Heart right ventricle (tissue), 16 donors: Measurements from ENCODE around the gene TMEM204. TPM values are rescaled to one million over a fixed set of nuclear protein-coding genes. Genes with fewer than 3 reads are reported as not detected.

Experiments
- ATAC-seq, 8 donors: fragments of 200-7000 bp; cut with Tn5 transposase; one replicate each; pipeline ENCODE4 v1.9.1; 2020; ENCODE audit warnings: mild to moderate bottlenecking in 8 of 8, moderate library complexity in 8 of 8, moderate number of reproducible peaks in 1 of 8
- DNase-seq, 2 donors: peaks; one replicate each; pipeline ENCODE4 v3.0.0-alpha.2; 2020
- H3K27ac ChIP-seq, 10 donors: fragments of 200-600 bp; sonication (generic) in 2 of 10; one replicate each; pipeline versions ENCODE4 v1.5.0 to v1.8.0; 2020 to 2022; ENCODE audit warnings: mild to moderate bottlenecking in 3 of 10
- H3K27me3 ChIP-seq, 7 donors: fragments of 200-600 bp; one replicate each; pipeline ENCODE4 v1.8.0; 2021 to 2022; ENCODE audit warnings: mild to moderate bottlenecking in 2 of 7
- H3K36me3 ChIP-seq, 9 donors: fragments of 200-600 bp; sonication (generic) in 1 of 9; one replicate each; pipeline versions ENCODE4 v1.5.0 to v1.8.0; 2020 to 2022; ENCODE audit warnings: mild to moderate bottlenecking in 2 of 9
- H3K4me1 ChIP-seq, 9 donors: fragments of 200-600 bp; sonication (generic) in 1 of 9; one replicate each; pipeline versions ENCODE4 v1.5.0 to v1.8.0; 2020 to 2022; ENCODE audit warnings: mild to moderate bottlenecking in 4 of 9
- H3K4me3 ChIP-seq, 10 donors: fragments of 200-600 bp; sonication (generic) in 2 of 10; one replicate each; pipeline versions ENCODE4 v1.5.0 to v1.8.0; 2020 to 2022; ENCODE audit warnings: mild to moderate bottlenecking in 7 of 10, moderate library complexity in 2 of 10
- H3K9me3 ChIP-seq, 11 donors: fragments of 200-600 bp in 10 of 11; sonication (generic) in 2 of 11; one replicate each; pipeline versions ENCODE4 v1.5.0 to v1.8.0; 2013 to 2022; ENCODE audit warnings: mild to moderate bottlenecking in 2 of 11, control low read depth in 1 of 11, moderate library complexity in 1 of 11
- WGBS, 2 donors: extraction: QIAGEN DNeasy Blood & Tissue Kit; methylation state at CpG; one replicate each; pipeline ENCODE4 v1.1.7; 2013; ENCODE audit warnings: inconsistent platforms in 1 of 2; 5-methylcytosine and 5-hydroxymethylcytosine counted together
- intact Hi-C, 10 donors: fragments of 100-400 bp; cut with DNase I; formaldehyde crosslinking; loops; one replicate each; pipeline versions ENCODE4 v1.11.1 to v1.14.2; 2022
- polyA plus RNA-seq, 2 donors: library from polyadenylated mRNA; stranded (reverse); fragments of 200-250 nt; gene quantifications; one replicate each; pipeline ENCODE4 v1.2.3, GENCODE V29; 2013
- total RNA-seq, 10 donors: library from RNA; stranded (reverse); fragmentation: NEBNext Ultra II Directional in 3 of 10; extraction: Animal tissue kit (Norgen Biotek cat#: 25700) in 3 of 10; gene quantifications; one replicate each; pipeline versions ENCODE4 v1.2.1 to v1.2.4, GENCODE V29; 2021 to 2023
- TF ChIP-seq, protein P1 (sequence below), 9 donors: fragments of 200-600 bp; sonication (generic) in 2 of 9; IDR thresholded peaks; one replicate each; pipeline versions ENCODE4 v1.5.0 to v1.8.0; 2021 to 2022; ENCODE audit warnings: antibody characterized with exemption in 9 of 9, mild to moderate bottlenecking in 5 of 9, moderate library complexity in 1 of 9
- donor health status: Arrhythmogenic right ventricular cardiomyopathy.
- donor health status: ischemic (EF 13 %, LVEDD 7.1; RV severe dilation, severe dysfunction).
- donor health status: healthy with polysubstance abuse.
- donor health status: DM: no; HTN: yes; CAD: no.
- donor health status: DM: no; HTN: no; CAD: no.
- donor health status: ischemic (EF 25% LVEDD 6.9; RV normal size, moderate dysfunction).
- donor health status: ischemic (EF 25% LVEDD 5.7; RV mildly dilated, moderate dysfunction).
- donor health status: healthy.
- donor health status: DM: yes; HTN: yes; CAD: no.
- donor health status: Ischemic cardiomyopathy.
- donor health status: ischemic (EF 35%, LVEDD 5.7; RV mildly dilated, moderate dysfunction).
- donor health status: nonischemic (EF 11% LVEDD 7.7; RV severe dilation, severe dysfunction).
- donor health status: DM: yes; HTN: yes; CAD: no.
- donor health status: PGD.
- donor health status: ischemic (EF 29% LVEDD 5.4; RV normal size, mild dysfunction).
- donor health status: nonischemic (EF 23%, LVEDD 6.1; RV moderate dilation, normal function).

The TMEM204 gene
- total and polyA plus RNA-seq, 12 donors = 10.7 to 49.9 (median 19.8) TPM

DNA sequence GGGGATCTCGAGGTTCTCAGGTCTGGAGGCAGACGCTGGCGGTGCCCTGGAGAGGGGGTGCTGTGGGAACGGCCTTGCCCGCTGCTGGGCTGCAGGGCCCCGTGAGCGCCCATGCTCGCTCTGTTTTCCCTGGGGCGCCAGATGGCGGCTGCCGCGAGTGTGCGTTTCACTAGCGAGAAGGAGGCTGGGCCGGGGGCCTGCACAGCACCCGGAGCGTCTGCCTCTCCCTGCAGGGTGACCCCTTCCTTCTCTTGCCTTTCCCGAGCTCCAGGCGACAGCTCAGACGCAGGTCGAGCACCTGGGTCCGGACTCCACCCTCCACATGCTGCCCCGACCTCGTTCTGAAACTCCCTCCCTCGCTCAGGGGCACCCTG, 37.6 kb upstream of the TMEM204 start:
- Histone ChIP-seq H3K4me1 (peaks cover 9 to 31% (median 25%) of the 10 kb centered on the region in 9 donors), H3K9me3 (no peaks in the 10 kb centered on the region), H3K27me3 (no peaks in the 10 kb centered on the region), H3K27ac (no peak overlapping the region), H3K4me3 (no peak overlapping the region), H3K36me3 (peaks cover 0 to 64% (median 39%) of the 10 kb centered on the region in 9 donors)
- ATAC-seq (no peak), DNase-seq (no peak)
- TF ChIP-seq, protein P1, sequence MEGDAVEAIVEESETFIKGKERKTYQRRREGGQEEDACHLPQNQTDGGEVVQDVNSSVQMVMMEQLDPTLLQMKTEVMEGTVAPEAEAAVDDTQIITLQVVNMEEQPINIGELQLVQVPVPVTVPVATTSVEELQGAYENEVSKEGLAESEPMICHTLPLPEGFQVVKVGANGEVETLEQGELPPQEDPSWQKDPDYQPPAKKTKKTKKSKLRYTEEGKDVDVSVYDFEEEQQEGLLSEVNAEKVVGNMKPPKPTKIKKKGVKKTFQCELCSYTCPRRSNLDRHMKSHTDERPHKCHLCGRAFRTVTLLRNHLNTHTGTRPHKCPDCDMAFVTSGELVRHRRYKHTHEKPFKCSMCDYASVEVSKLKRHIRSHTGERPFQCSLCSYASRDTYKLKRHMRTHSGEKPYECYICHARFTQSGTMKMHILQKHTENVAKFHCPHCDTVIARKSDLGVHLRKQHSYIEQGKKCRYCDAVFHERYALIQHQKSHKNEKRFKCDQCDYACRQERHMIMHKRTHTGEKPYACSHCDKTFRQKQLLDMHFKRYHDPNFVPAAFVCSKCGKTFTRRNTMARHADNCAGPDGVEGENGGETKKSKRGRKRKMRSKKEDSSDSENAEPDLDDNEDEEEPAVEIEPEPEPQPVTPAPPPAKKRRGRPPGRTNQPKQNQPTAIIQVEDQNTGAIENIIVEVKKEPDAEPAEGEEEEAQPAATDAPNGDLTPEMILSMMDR (IDR thresholded peaks at IDR 0.05) = no peak
- 93 to 96% methylated on average over 25 of the region's 25 CpGs for WGBS, 2 donors
- intact Hi-C loops = loop anchor here in 7 of 10 donors (5.0 to 10.0 kb wide), 8 partner anchors 36 to 209 kb away; partner anchors contain the start of genes CRAMP1 (in 1 of the 7), IFT140 (in 1 of the 7), MAPK8IP3 (in 1 of the 7) and TMEM204 (in 1 of the 7)

DNA sequence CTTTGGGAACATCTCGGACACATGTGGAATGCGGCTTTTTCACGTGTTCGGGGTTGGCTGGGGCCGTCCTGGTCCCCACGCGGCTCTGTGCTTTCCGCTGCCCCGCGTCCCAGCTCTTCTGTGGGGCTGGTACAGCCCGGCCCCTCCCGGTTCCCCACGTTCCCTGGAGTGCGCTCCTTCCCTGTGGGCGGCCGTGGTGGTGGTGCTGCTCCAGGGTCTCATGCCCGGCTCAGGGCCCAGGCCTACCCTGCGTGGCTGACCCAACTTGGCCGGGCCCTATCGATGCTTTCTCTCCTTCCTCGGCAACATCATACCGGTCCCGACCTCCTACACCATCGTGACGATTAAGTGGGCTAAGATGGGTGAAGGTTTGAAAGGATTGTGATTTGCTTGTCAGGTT, 37.0 kb upstream of the TMEM204 start:
- 95% methylated on average over 25 of the region's 25 CpGs for WGBS, 2 donors
- ATAC-seq (no peak), DNase-seq (no peak)
- H3K9me3 ChIP-seq = no peaks in the 10 kb centered on the region
- H3K4me1 ChIP-seq = peaks cover 9 to 31% (median 25%) of the 10 kb centered on the region in 9 donors
- H3K4me3 ChIP-seq = no peak overlapping the region
- H3K27ac ChIP-seq = no peak overlapping the region
- H3K36me3 ChIP-seq = peaks cover under 1 to 70% (median 45%) of the 10 kb centered on the region in 9 donors
- no peaks in the 10 kb centered on the region for H3K27me3 ChIP-seq
- TF ChIP-seq, protein P1 (IDR thresholded peaks at IDR 0.05) = no peak
- intact Hi-C loops = loop anchor here in 7 of 10 donors (5.0 to 10.0 kb wide), 8 partner anchors 36 to 208 kb away; partner anchors contain the start of genes CRAMP1 (in 1 of the 7), IFT140 (in 1 of the 7), MAPK8IP3 (in 1 of the 7) and TMEM204 (in 1 of the 7)

DNA sequence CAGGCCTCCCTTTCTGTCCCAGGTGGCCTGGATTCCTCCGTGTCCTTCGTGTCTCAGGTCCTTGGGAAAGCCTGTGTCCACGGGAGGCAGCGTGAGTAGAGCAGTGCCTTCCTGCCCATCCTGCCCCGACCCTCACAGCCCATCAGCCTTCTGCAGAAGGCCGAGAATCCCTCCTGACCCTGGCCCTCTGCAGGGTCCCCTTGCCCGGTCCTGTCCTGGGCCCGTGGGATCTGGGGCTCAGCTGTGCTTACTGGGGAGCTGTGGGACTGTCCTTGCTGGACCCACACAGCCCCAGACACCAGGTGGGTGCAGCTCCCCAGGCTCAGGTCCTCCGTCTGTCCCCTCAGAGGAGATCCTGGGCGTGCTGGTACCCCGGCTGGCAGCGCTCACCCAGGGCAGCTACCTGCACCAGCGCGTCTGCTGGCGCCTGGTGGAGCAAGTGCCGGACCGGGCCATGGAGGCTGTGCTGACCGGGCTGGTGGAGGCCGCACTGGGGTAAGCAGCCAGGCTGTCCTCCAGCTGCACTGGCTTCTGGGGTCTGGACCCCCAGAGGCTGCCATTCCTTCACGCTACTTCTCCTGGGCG, 36.4 kb upstream of the TMEM204 start:
- intact Hi-C loops = loop anchor here in 7 of 10 donors (5.0 to 10.0 kb wide), 8 partner anchors 35 to 208 kb away; partner anchors contain the start of genes CRAMP1 (in 1 of the 7), IFT140 (in 1 of the 7), MAPK8IP3 (in 1 of the 7) and TMEM204 (in 1 of the 7)
- no peak for ATAC-seq
- Histone ChIP-seq H3K9me3 (no peaks in the 10 kb centered on the region), H3K27me3 (no peaks in the 10 kb centered on the region), H3K36me3 (peaks cover 7 to 76% (median 52%) of the 10 kb centered on the region in 9 donors), H3K4me3 (no peak overlapping the region), H3K27ac (no peak overlapping the region), H3K4me1 (peaks cover 9 to 31% (median 25%) of the 10 kb centered on the region in 9 donors)
- WGBS, 2 donors = 93 to 95% methylated on average over 21 of the region's 21 CpGs
- TF ChIP-seq, protein P1 (IDR thresholded peaks at IDR 0.05) = no peak
- DNase-seq = no peak

DNA sequence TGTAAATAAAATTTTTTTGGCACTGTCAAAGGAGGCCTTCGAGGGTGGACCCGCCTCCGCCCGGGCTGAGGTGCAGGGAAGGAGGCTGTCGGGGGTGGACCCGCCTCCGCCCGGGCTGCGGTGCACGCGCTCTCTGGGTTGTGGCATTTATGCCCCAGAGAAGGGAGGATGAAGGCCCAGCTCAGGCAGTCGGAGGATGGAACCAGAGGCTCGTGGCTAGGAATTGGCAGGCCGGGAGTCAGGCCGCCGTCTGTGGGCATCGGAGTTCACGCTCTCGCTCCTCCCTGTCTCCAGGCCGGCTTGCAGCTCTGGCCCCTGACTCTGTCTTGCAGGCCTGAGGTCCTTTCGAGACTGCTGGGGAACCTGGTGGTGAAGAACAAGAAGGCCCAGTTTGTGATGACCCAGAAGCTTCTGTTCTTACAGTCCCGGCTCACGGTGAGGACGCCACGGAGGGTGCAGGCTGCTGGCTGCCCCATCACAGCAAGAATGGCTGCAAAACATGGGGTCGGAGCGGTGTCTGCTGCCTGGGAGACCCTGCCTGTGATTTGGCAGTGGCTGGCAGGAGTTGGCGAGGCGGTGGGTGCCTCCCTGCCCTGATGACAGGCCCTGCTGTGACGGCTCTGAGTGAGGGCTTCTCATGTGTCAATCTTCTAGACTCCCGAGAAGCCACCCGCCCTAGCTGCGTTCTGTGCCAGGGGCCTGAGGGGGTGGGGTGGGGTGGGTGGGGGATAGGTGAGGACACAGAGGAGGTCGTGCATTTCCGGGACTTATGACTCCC, 34.4 kb upstream of the TMEM204 start:
- TF ChIP-seq, protein P1 (IDR thresholded peaks at IDR 0.05) = no peak
- Histone ChIP-seq H3K27me3 (no peaks in the 10 kb centered on the region), H3K9me3 (no peaks in the 10 kb centered on the region), H3K36me3 (peaks cover 8 to 96% (median 64%) of the 10 kb centered on the region in 9 donors), H3K4me3 (no peak overlapping the region), H3K4me1 (peaks cover 9 to 19% (median 15%) of the 10 kb centered on the region in 9 donors), H3K27ac (no peak overlapping the region)
- DNase-seq = no peak
- no peak for ATAC-seq
- WGBS, 2 donors = 92% methylated on average over 35 of the region's 35 CpGs
- intact Hi-C loops = loop anchor here in 7 of 10 donors (5.0 to 10.0 kb wide), 8 partner anchors 33 to 206 kb away; partner anchors contain the start of genes CRAMP1 (in 1 of the 7), IFT140 (in 1 of the 7), MAPK8IP3 (in 1 of the 7) and TMEM204 (in 1 of the 7)
